ENCODE results near the gene TNFRSF8.
"Not testable (repeated sequence)": the region's sequence is repeated elsewhere in the genome, so short reads cannot be mapped to it uniquely, and the experiment has no call there.

The TNFRSF8 gene

DNA sequence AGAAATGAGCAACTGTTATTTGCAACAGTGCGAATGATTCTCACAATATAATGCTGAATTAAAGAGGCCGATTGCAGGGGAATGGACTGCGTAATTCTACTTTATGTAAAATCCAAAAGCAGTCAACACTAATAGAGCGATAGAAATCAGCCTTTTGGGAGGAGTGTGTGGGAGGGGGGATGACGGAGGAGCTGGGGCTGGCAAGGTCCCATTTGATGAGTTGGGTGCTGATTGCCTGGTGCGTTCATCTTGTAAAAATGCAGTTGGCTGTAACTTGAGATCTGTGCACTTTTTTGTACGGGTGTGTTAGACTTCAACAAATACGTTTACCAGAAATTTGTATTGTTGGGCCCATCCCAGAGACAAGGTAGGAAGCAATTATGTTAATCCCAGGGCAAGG is 20.7 kb downstream of the TNFRSF8 start:
- DNase-seq, result no peak

DNA sequence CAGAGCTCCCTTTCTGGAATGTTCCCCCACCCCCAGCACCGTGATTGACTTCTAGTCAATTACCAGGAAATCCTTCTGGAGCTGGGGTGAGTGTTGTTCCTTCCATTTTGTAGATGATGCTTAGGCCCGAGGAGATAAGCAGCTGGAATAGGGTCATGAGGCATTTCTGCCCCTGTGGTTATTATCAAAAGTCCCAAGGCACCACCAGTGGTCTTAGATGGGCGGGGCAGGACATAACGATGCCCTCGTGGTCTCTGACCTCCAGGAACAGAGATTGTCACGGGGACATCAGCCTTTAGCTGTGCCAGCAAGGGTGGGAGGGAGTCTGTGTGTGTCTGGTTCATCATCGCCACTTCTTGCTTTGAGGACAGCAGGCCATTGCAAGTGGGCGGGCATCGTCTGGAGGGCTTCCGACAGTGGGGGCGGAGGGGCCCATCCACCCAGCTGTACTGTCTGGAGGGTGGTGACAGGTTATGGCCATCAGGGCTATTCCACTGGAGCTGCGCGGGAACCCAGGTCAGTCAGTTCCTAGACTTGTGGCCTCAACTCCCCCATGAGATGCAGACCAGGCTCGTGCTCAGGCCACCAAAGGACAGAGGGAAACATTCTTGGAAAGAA is 22.6 kb downstream of the TNFRSF8 start:
- no peak for DNase-seq

DNA sequence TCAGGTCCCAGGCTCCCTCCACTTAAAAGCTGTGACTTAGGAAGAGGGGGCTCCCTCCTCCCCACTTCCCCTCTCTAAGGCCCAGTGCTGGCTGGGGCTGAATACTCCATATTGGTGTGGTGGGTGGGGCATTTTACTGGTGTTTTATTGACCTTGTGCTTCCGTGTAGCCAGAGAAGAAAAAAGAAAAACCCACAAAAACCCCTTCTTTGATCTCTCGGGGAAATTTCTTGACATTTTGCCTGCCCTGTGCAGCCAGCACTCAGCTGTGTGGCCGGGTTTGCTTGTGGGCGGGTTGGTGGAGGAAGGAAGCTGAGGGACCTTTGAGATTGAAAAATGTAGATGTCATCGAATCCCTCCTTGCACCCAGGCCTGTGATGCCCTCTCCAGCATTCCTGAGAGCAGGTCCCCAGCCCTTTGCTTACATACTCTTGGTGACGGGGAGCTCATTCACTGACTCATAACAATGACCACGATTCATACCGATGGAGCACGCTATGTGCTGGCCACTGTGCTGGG is 24.8 kb downstream of the TNFRSF8 start:
- no peak for DNase-seq

DNA sequence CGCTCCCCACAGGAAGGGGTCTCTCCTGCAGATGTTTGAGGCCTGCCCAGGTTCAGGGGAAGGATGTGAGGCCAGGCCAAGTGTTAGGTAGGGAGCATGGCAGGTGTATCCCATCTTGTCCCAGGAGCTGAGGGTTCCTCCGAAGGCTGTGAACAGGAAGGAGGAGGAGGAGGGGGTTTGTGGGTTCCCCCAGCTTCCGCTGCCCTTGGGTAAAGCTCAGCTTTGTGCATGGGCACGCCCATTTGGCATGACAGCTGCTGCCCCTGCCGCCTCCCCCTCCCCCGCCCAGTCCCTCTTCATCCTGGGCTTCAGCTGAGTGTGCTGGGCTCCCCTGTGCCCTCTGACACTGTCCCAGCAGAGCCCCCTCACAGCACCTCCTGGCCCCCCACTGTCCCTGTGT is 25.5 kb downstream of the TNFRSF8 start:
- no peak for DNase-seq

DNA sequence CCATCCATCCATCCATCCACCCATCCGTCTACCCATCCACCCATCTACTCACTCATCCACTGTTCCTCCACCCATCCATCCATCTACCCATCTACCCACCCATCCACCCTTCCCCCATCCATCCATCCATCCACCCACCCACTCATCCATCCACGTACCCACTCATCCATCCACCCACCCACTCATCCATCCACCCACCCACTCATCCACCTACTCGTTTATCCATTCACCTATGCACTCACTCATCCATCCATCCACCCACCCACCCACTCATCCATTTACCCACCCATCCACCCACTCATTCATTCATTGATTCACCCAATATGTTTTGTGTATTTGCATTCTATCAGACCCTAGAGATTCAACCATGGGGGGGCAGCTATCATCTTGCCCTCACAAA is 27.2 kb downstream of the TNFRSF8 start:
- DNase-seq, result no peak

DNA sequence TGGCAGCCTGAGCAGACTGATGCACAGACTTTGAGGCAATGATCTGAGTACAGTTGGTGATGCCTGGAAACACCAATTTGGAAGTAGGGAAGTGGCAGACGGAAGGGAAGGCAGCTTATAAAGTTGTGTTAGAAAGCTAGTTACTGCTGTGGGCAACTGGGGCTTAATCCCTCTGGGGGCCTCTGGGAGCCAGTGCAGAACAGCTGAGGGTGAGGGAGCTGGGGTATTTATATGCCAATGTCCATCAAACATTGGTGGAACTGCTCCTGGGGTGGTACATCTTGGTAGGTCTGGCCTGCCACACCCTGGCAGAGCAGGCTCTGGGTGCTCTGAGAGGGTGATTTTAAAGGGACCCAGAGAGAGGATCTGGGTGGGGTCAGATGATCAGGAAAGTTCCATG is 28.1 kb downstream of the TNFRSF8 start:
- DNase-seq, result no peak

DNA sequence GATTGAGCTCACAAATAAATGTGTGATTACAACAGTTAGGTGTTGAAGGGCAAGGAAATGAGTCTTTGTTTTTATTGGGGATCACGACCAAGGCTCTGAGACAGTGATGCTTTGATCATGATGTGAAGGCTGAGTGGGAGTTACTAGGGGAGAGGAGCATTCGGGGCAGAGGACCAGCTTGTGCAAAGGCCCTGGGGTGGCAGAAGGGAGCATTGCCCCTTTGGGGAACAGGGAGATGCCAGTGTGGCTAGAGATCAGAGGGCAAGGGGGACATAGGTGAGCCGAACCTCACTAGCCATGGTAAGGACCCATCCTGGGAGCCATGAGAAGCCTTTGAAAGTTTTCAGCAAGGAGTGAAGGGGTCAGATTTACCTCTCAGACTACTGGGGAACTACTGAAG is 31.1 kb downstream of the TNFRSF8 start:
- no peak for DNase-seq

DNA sequence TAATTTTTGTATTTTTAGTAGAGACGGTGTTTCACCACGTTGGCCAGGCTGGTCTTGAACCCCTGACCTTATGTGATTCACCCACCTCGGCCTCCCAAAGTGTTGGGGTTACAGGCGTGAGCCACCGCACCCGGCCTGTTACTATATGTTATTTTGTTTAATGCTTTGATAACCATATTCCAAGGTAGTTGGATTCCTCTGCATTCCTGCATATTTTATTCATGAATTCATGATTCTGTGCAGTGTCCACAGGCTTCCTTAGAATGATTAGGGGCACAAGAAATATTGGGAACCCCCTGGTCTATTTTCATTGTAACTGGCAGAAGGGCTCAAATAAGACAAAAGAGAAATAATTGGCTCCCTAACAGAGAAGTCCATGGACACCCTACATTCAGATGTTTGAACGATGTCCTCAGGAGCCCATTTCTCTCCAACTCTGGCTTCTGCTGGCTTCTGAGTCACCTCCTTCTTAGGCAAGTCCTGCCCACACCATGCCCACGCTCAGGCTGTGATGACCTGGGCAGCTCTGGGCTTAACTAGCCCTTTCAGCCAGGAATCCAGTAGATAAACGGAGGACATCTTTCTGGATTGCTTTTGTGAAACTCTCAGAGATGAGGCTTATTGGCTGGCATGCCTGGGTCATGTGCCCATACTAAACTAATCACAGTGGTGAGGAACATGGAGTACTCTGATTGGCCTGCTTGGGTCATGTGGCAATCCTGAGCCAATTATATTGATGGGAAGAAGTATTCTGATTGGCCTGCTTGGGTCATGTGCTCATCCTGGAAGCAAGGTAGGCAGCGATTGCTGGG is 32.6 kb downstream of the TNFRSF8 start:
- DNase-seq, result no peak

DNA sequence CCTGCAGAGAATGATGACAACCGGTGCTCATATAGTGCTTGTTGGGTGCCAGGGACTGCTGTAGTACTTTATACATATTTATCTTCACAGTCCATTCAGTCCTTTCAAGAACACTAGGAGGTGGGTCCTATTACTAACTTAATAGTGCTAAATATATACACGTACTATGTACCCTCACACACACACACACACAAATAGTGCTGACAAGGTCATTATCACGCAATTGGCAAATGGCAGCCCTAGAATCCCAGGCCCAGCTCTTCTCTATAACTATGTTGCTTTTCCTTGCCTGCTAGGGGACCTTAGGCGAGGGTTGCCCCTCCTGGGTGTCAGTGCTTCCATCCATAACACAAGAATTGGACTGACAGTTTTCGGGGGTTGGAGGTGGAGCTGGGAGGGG is 33.5 kb downstream of the TNFRSF8 start:
- DNase-seq, result no peak

DNA sequence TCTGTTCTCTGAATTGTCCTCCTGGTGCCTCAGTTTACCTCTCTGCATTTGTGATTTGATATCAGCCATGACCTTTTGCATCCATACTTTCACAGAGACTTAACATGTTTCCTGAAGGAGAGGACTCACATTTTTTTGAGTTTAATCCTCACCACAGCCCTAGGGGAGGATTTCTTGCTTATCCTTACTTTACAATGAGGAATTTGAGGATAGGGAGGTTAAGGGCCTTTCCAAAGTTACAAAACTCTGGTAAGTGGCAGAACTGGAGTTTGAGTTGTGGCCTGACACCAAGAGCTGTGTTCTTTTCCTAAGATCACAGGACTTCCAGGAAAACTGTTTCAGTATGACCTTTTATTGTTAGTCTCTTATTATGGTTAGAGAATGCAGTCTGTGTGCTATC is 34.2 kb downstream of the TNFRSF8 start:
- no peak for DNase-seq

DNA sequence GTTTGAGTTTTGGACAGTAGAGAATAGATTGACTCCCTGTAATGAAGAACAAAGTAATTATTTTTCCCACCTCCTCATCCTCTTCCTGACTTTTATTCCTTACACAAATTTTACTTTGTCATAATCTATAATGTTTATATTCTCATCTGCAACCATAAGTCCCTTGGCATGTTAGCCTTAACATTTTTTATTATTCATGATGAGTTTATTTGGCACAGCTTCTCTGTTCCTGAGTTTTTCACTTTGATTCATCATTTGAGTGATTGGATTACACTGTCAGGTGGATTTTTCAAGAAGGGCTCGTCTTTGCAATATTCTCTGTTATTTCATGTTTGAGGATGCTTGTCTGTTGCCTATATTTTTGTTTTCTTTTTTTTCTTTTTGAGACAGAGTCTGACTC is 35.7 kb downstream of the TNFRSF8 start:
- no peak for DNase-seq

DNA sequence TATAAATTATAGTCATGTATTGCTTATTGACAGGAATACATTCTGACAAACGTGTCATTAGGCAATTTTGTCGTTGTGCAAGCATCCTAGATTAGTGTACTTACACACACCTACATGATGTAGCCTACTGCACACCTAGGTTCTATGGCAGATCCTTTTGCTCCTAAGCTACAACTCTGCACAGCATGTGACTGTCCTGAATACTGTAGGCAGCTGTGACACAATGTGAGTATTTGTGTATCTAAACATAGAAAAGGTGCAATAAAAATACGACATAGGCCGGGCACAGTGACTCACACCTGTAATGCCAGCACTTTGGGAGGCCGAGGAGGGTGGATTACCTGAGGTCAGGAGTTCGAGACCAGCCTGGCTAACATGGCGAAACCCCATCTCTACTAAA is 36.5 kb downstream of the TNFRSF8 start:
- no peak for DNase-seq

DNA sequence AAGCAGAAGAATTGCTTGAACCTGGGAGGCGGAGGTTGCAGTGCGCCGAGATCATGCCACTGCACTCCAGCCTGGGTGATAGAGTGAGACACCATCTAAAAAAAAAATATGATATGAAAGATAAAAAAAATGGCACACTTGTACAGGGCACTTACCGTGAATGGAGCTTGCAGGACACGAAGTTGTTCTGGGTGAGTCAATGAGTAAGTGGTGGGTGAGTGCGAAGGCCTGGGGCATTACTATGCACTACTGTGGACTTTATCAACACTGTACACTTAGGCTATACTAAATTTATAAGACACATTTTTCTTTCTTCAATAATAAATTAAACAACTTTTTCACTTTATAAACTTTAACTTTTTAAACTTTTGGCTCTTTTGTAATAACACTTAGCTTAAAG is 37.0 kb downstream of the TNFRSF8 start:
- DNase-seq, result no peak

DNA sequence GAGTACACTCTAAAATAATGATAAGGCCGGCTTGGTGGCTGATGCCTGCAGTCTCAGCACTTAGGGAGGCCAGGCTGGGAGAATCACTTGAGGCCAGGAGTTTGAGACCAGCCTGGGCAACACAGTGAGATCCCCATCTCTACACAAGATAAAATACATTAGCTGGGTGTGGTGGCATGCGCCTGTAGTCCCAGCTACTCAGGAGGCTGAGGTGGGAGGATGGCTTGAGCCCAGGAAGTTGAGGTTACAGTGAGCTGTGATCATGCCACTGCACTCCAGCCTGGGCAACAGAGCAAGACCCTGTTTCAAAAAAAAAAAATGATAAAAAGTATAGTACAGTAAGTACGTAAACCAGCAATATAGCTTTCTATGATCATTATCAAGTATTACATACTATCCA is 38.0 kb downstream of the TNFRSF8 start:
- DNase-seq, result not testable (repeated sequence)

DNA sequence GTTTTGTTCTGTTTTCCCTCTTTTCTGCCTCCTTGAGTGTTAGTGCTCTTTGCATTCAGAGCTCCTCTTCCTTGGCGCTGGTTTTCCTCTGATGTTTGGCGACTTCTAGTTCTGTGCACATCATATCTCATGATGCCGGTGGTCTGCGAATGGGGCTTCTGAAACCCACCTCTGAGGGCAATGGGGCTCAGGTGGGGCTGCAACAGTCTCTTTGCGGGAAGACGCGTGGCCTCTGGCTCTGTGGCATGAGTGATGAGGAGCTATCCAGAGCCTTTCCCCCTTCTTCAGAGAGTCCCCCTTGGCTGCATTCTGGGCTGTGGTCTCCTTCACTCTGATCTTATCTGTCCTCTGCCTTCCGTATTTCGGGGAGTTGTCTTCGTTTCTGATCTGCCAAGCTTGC is 39.0 kb downstream of the TNFRSF8 start:
- DNase-seq, result no peak

DNA sequence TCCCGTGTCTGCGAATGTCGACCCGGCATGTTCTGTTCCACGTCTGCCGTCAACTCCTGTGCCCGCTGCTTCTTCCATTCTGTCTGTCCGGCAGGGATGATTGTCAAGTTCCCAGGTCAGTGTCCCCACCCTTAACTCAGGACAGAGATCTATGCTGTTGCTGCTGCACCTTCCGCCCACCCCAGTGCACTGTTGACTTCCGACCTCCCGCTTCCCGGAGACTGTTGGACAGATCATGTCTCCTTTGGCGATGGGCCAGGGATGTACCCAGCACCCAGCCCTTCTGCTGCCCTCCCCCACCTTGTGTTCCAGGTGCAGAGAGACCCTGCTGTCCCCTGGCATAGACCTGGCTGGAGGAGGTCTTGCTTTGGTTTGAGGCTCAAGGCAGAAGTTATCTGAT is 41.3 kb downstream of the TNFRSF8 start:
- DNase-seq, result no peak

DNA sequence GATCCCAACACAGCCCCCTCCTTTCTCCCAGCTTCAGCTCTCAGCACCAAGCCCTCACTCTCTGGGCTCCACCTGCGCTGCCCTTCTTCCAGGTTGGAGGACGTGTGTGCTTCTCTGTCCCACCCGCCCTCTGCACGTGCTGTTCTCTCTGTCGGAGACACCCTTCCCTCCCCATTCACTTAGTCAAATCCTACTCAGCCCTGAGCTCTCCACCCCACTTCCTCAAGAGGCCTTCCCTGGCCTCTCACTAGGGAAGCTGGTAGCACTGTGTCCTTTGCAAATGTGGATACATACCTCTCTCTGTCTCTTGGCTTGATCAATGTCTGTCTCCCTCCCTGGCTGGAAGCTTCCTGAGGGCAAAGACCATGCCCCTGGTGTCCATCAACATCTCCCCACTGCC is 43.0 kb downstream of the TNFRSF8 start:
- no peak for DNase-seq

DNA sequence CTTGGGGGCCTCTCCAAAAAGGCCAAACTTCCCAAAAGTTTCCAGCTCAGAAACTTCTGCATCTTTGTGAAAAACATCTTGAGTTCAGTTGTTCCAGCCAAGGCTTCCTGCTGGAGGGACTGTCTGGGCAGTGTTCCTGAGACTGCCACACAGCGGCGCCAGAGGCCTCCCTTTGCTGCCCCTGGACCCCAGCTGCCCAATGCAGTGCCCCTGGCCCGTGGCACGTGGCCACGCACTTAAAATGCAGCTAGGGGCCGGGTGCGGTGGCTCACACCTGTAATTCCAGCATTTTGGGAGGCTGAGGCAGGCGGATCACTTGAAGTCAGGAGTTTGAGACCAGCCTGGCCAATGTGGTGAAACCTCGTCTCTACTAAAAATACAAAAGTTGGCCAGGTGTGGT is 43.8 kb downstream of the TNFRSF8 start:
- not testable (repeated sequence) for DNase-seq

DNA sequence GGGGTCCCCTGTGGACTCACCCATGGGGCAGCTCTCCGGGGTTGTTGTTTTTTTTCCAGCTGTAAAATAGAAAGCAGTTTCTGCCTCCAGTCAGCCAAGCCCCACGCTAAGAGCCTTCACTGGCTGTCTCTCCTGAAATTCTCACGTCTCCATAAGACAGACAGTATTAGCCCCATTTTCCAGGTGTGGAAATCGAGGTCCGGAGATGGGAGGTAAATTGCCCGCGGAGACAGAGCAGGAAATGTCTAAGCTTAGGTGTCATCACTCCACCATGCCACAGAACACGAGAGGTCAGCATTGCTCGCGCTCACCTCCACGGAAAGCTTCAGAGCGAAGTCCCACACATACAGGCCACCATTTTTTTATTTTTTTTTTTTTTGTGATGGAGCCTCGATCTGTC is 44.6 kb downstream of the TNFRSF8 start:
- DNase-seq, result no peak

DNA sequence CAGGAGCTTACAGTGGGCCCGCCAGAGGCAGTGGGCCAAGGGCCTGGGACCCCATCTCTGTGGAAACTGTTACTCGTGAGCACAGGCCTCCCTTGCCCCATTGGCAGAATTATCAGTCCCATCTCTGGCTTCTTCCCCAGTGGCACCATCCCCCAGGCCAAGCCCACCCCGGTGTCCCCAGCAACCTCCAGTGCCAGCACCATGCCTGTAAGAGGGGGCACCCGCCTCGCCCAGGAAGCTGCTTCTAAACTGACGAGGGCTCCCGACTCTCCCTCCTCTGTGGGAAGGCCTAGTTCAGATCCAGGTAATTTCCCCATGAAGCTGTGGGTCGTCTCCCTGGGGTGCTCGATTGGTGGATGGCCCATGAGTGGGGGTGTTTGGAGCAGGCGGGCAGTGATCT is 46.8 kb downstream of the TNFRSF8 start:
- no peak for DNase-seq

DNA sequence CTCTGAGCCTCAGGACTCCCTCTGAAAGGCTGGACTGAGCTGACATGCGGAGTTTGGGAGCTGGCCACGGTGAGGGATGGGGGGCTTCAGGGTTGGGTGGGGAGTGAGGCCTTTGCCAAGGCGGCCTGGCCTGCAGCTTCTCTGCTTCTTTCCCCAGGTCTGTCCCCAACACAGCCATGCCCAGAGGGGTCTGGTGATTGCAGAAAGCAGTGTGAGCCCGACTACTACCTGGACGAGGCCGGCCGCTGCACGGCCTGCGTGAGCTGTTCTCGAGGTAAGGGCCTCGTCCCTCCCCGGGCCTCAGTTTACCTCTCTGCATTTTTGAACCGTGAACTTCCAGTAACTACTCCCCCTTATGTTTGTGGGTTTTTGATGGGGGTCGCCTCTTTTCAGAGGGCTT is 48.6 kb downstream of the TNFRSF8 start:
- DNase-seq, result no peak

DNA sequence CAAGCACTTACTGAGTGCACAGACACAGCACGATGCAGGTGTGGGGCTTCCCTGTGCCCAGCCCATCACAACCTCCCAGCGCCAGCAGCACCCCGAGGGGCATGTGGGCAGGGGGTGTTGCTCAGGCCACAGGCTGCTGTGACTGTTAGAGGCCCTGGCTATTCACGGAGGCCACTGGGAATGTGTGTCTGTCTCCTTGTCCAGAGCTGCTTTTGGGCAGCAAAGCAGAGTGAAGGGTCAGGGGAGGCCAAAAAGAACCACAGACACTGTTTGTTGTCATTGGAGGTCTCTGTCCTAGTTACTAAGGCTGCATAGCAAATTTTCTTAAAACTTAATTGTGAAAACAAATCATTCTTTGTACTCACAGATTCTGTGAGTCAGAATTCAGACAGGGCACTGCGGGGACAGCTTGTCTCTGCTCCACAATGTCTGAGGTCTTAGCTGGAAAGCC is 49.6 kb downstream of the TNFRSF8 start:
- DNase-seq, result peak in 14 of 51 donors; percentile 3 to 60 (median 27)
